Right lobe of liver (tissue), 4 donors: ENCODE data around the gene SERINC1.

Experiments used
- CTCF ChIP-seq, 4 donors: fragments of 200-600 bp in 3 of 4; fragments of 450-650 bp in 1 of 4; IDR thresholded peaks; one replicate each; pipeline versions ENCODE4 v1.5.1 to v1.8.0; 2016 to 2022; ENCODE audit warnings: antibody characterized with exemption in 4 of 4, mild to moderate bottlenecking in 2 of 4
- POLR2A ChIP-seq: fragments of 450-650 bp; IDR thresholded peaks from one replicate; pipeline ENCODE4 v1.6.1; 2017; ENCODE audit warnings: antibody characterized with exemption, mild to moderate bottlenecking
- donor health status: DM: no; HTN: no; CAD: no.
- donor health status: DM: no; HTN: no; CAD: no.
- donor health status: DM: no; HTN: yes; CAD: no.

- TF ChIP-seq CTCF (IDR thresholded peaks at IDR 0.05) (no peak), POLR2A (no peak)
Observed at GRCh38 chr6:122472022-122472340, 374 bp upstream of the SERINC1 start.
